Measurements from ENCODE around the gene RCOR2.

RCOR2 gene

GRCh38 chr11:63876616-63877015 lies 40.3 kb downstream of the RCOR2 start:
- no peak overlapping the region for H3K4me3 ChIP-seq (ENCODE audit: low read length in 2 of 2)
- no peaks in the 10 kb centered on the region for H3K9me3 ChIP-seq (ENCODE audit: control insufficient read depth in 2 of 2, low read length in 2 of 2)
- no peak overlapping the region for H3K27ac ChIP-seq (ENCODE audit: low read length)
- no peaks in the 10 kb centered on the region for H3K27me3 ChIP-seq (ENCODE audit: control insufficient read depth in 1 of 2, insufficient read depth in 2 of 2, low read length in 2 of 2)
- H3K36me3 ChIP-seq (ENCODE audit: control insufficient read depth in 2 of 2, insufficient read depth in 2 of 2, low read length in 2 of 2), result peaks cover 0 to 6% of the 10 kb centered on the region in 2 donors
- no peak overlapping the region for H3K9ac ChIP-seq (ENCODE audit: low read length in 2 of 2)
- H3K4me1 ChIP-seq (ENCODE audit: control insufficient read depth, insufficient read depth, low read length), result peaks cover 33% of the 10 kb centered on the region

- Histone ChIP-seq H3K9ac (ENCODE audit: low read length in 2 of 2) (no peak overlapping the region), H3K4me3 (ENCODE audit: low read length in 2 of 2) (no peak overlapping the region), H3K27ac (ENCODE audit: low read length) (no peak overlapping the region), H3K36me3 (ENCODE audit: control insufficient read depth in 2 of 2, insufficient read depth in 2 of 2, low read length in 2 of 2) (peaks cover 0 to 6% of the 10 kb centered on the region in 2 donors), H3K9me3 (ENCODE audit: control insufficient read depth in 2 of 2, low read length in 2 of 2) (no peaks in the 10 kb centered on the region), H3K4me1 (ENCODE audit: control insufficient read depth, insufficient read depth, low read length) (peaks cover 44% of the 10 kb centered on the region), H3K27me3 (ENCODE audit: control insufficient read depth in 1 of 2, insufficient read depth in 2 of 2, low read length in 2 of 2) (no peaks in the 10 kb centered on the region)
Measured at GRCh38 chr11:63875506-63876065, 41.4 kb downstream of the RCOR2 start.

- H3K36me3 ChIP-seq (ENCODE audit: control insufficient read depth in 2 of 2, insufficient read depth in 2 of 2, low read length in 2 of 2), result peaks cover 0 to 6% of the 10 kb centered on the region in 2 donors
- H3K4me3 ChIP-seq (ENCODE audit: low read length in 2 of 2), result no peak overlapping the region
- H3K27ac ChIP-seq (ENCODE audit: low read length), result peak overlapping the region; percentile 18
- H3K9me3 ChIP-seq (ENCODE audit: control insufficient read depth in 2 of 2, low read length in 2 of 2), result no peaks in the 10 kb centered on the region
- no peaks in the 10 kb centered on the region for H3K27me3 ChIP-seq (ENCODE audit: control insufficient read depth in 1 of 2, insufficient read depth in 2 of 2, low read length in 2 of 2)
- no peak overlapping the region for H3K9ac ChIP-seq (ENCODE audit: low read length in 2 of 2)
- H3K4me1 ChIP-seq (ENCODE audit: control insufficient read depth, insufficient read depth, low read length), result peaks cover 51% of the 10 kb centered on the region
Measured at GRCh38 chr11:63874511-63874910, 42.5 kb downstream of the RCOR2 start.

GRCh38 chr11:63873311-63873710 lies 43.7 kb downstream of the RCOR2 start:
- peak overlapping the region; percentile 1 for H3K27ac ChIP-seq (ENCODE audit: low read length)
- peaks cover 0 to 9% of the 10 kb centered on the region in 2 donors for H3K36me3 ChIP-seq (ENCODE audit: control insufficient read depth in 2 of 2, insufficient read depth in 2 of 2, low read length in 2 of 2)
- no peak overlapping the region for H3K4me3 ChIP-seq (ENCODE audit: low read length in 2 of 2)
- no peaks in the 10 kb centered on the region for H3K27me3 ChIP-seq (ENCODE audit: control insufficient read depth in 1 of 2, insufficient read depth in 2 of 2, low read length in 2 of 2)
- H3K9ac ChIP-seq (ENCODE audit: low read length in 2 of 2), result no peak overlapping the region
- H3K4me1 ChIP-seq (ENCODE audit: control insufficient read depth, insufficient read depth, low read length), result peaks cover 62% of the 10 kb centered on the region
- H3K9me3 ChIP-seq (ENCODE audit: control insufficient read depth in 2 of 2, low read length in 2 of 2), result no peaks in the 10 kb centered on the region

DNA sequence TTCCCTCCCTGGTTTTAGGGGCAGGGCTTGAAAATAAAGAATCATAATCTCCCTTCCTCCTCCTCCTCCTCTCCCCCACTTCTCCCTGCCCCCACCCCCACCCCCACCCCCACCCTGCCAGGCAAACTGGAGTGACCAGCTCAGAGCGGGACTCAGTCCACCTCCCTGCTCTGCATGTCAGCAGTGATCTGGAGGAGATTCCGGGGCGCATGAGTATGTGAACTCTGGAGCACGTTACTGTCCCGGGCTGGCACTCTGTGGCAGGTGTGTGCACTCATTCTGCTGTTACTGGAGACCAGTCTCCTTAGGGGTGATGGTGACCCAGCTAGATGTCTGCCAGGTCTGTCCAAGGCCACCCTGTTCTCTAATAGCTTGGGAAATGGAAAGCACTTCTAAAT lies 44.2 kb downstream of the RCOR2 start:
- Histone ChIP-seq H3K4me3 (ENCODE audit: low read length in 2 of 2) (no peak overlapping the region), H3K27ac (ENCODE audit: low read length) (peak overlapping the region; percentile 1), H3K4me1 (ENCODE audit: control insufficient read depth, insufficient read depth, low read length) (peaks cover 63% of the 10 kb centered on the region), H3K9me3 (ENCODE audit: control insufficient read depth in 2 of 2, low read length in 2 of 2) (no peaks in the 10 kb centered on the region), H3K9ac (ENCODE audit: low read length in 2 of 2) (no peak overlapping the region), H3K36me3 (ENCODE audit: control insufficient read depth in 2 of 2, insufficient read depth in 2 of 2, low read length in 2 of 2) (peaks cover 0 to 9% of the 10 kb centered on the region in 2 donors), H3K27me3 (ENCODE audit: control insufficient read depth in 1 of 2, insufficient read depth in 2 of 2, low read length in 2 of 2) (no peaks in the 10 kb centered on the region)

DNA sequence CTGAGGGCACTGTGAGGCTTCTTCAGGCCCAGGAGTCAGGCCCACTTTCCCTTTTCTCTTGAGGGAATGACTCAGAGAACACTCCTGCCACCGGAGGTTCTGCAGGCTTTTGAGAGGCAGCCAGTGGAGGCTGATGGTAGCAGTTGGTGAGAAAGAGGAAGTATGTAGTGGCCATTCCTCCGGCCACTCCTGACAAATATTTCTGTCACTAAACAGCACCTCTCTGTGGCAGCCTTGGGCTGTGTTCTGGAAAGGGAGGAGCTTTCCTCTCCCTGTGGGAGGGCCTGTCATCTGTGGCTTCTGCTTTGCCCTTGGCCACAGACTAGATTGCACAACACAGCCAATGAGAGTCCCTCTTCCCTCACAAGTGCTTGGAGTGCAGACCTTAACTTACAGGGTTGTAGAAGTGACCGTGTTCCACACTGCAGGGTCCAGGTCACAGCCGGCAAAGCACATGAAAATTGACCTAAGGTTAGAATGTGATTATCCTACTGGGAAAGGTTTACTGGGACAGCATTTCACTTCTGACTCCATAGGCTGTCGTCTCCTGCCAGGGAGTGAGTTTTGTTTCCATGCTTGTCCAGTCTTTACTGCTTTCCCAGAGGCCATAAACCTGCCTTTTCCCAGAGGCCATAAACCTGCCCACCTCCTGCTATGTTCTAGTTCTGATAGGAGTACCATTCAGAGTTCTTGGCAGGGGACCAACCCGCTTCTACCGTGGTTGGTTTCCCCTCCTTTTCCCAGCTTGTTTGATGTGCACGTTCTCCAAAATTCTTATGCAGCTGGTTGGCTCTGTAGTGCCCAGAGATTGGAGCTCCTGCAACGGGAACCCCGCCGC lies 44.8 kb downstream of the RCOR2 start:
- Histone ChIP-seq H3K27ac (ENCODE audit: low read length) (peak overlapping the region; percentile 60), H3K4me3 (ENCODE audit: low read length in 2 of 2) (peak overlapping the region in 1 of 2 donors; percentile 44), H3K36me3 (ENCODE audit: control insufficient read depth in 2 of 2, insufficient read depth in 2 of 2, low read length in 2 of 2) (peaks cover 0 to 9% of the 10 kb centered on the region in 2 donors), H3K27me3 (ENCODE audit: control insufficient read depth in 1 of 2, insufficient read depth in 2 of 2, low read length in 2 of 2) (no peaks in the 10 kb centered on the region), H3K9me3 (ENCODE audit: control insufficient read depth in 2 of 2, low read length in 2 of 2) (no peaks in the 10 kb centered on the region), H3K4me1 (ENCODE audit: control insufficient read depth, insufficient read depth, low read length) (peaks cover 63% of the 10 kb centered on the region), H3K9ac (ENCODE audit: low read length in 2 of 2) (no peak overlapping the region)

GRCh38 chr11:63870351-63871140 lies 46.4 kb downstream of the RCOR2 start:
- peak overlapping the region in 1 of 2 donors; percentile 36 for H3K9ac ChIP-seq (ENCODE audit: low read length in 2 of 2)
- H3K9me3 ChIP-seq (ENCODE audit: control insufficient read depth in 2 of 2, low read length in 2 of 2), result no peaks in the 10 kb centered on the region
- no peak overlapping the region for H3K4me3 ChIP-seq (ENCODE audit: low read length in 2 of 2)
- H3K4me1 ChIP-seq (ENCODE audit: control insufficient read depth, insufficient read depth, low read length), result peaks cover 63% of the 10 kb centered on the region
- H3K27ac ChIP-seq (ENCODE audit: low read length), result peak overlapping the region; percentile 53
- no peaks in the 10 kb centered on the region for H3K27me3 ChIP-seq (ENCODE audit: control insufficient read depth in 1 of 2, insufficient read depth in 2 of 2, low read length in 2 of 2)
- peaks cover 0 to 6% of the 10 kb centered on the region in 2 donors for H3K36me3 ChIP-seq (ENCODE audit: control insufficient read depth in 2 of 2, insufficient read depth in 2 of 2, low read length in 2 of 2)

DNA sequence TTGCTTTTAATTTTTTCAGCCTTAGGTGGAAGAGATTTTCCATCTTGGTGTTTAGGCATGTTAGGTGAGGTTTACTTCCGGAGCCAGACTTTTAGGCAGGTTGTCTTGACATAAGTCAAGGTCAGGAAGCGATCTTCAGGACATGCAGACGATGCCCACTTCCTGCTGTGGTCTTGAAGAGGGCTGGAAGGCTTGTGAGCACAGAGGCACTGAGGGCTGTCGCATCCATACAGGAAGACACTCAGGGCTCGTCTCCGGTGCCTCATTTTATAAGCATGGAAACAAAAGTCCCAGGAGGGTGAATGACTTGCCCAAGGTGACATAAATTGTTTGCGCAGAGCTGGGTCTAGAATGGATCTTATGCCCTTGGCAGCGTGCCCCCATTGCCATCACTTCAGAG lies 47.3 kb downstream of the RCOR2 start:
- no peak overlapping the region for H3K27ac ChIP-seq (ENCODE audit: low read length)
- H3K4me1 ChIP-seq (ENCODE audit: control insufficient read depth, insufficient read depth, low read length), result peaks cover 61% of the 10 kb centered on the region
- peaks cover 0 to 6% of the 10 kb centered on the region in 2 donors for H3K36me3 ChIP-seq (ENCODE audit: control insufficient read depth in 2 of 2, insufficient read depth in 2 of 2, low read length in 2 of 2)
- no peaks in the 10 kb centered on the region for H3K9me3 ChIP-seq (ENCODE audit: control insufficient read depth in 2 of 2, low read length in 2 of 2)
- H3K9ac ChIP-seq (ENCODE audit: low read length in 2 of 2), result no peak overlapping the region
- H3K27me3 ChIP-seq (ENCODE audit: control insufficient read depth in 1 of 2, insufficient read depth in 2 of 2, low read length in 2 of 2), result no peaks in the 10 kb centered on the region
- peak overlapping the region in 1 of 2 donors; percentile 29 for H3K4me3 ChIP-seq (ENCODE audit: low read length in 2 of 2)

DNA sequence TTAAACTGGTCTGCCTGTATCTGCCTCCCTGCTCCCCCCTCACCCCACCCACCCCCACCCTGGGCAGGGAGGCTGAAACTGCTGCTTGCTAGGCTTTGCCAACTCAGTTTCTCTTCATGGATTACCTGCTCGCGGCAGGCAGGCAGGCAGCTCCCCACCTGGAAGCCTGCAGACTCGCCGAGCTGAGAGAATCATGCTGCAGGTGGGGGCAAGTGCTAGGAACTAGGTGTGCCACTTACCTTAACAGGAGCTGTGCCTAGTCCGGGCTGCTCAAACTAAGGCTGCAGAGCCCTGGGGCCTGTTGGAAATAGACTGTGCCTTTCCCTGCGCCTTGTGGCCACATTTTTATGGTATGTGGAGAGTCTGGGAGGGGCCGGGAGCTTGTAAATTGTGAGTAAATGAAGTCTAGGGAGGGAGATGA lies 47.8 kb downstream of the RCOR2 start:
- Histone ChIP-seq H3K36me3 (ENCODE audit: control insufficient read depth in 2 of 2, insufficient read depth in 2 of 2, low read length in 2 of 2) (peaks cover 0 to 6% of the 10 kb centered on the region in 2 donors), H3K4me3 (ENCODE audit: low read length in 2 of 2) (no peak overlapping the region), H3K4me1 (ENCODE audit: control insufficient read depth, insufficient read depth, low read length) (peaks cover 56% of the 10 kb centered on the region), H3K27ac (ENCODE audit: low read length) (no peak overlapping the region), H3K9ac (ENCODE audit: low read length in 2 of 2) (no peak overlapping the region), H3K9me3 (ENCODE audit: control insufficient read depth in 2 of 2, low read length in 2 of 2) (no peaks in the 10 kb centered on the region), H3K27me3 (ENCODE audit: control insufficient read depth in 1 of 2, insufficient read depth in 2 of 2, low read length in 2 of 2) (no peaks in the 10 kb centered on the region)

DNA sequence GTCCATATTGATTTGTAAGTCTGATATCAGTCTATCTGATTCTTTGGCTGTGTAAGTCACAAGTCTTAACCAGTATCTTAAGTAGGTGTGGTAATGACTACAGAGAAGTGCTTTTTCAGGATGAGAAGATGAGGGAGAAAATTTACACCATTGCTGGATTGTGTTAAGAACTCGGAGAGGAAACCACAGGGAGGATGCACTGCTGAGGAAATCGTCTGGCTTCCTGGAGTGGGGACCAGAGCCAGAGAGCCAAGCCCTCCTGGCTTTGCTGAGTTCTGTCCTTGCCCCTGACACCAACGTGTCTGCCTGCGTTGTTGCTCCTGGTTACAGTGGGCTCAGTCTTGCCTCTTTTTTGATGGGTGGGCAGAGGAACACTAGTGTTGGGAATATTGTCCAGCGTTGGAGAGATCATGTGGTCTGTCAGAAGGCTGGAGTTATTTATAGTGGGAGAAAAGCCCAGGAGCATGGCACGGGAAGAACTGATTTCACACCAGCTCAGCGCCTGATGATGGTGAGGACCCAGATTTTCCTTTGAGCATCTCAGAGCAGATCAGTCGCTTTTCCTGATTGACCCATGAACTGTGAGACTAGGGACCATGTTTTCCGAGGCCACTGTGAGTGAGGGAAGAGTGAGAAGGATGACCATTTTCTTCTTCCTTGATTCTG lies 48.4 kb downstream of the RCOR2 start:
- Histone ChIP-seq H3K9ac (ENCODE audit: low read length in 2 of 2) (no peak overlapping the region), H3K4me3 (ENCODE audit: low read length in 2 of 2) (no peak overlapping the region), H3K9me3 (ENCODE audit: control insufficient read depth in 2 of 2, low read length in 2 of 2) (no peaks in the 10 kb centered on the region), H3K36me3 (ENCODE audit: control insufficient read depth in 2 of 2, insufficient read depth in 2 of 2, low read length in 2 of 2) (peaks cover 0 to 6% of the 10 kb centered on the region in 2 donors), H3K4me1 (ENCODE audit: control insufficient read depth, insufficient read depth, low read length) (peaks cover 52% of the 10 kb centered on the region), H3K27ac (ENCODE audit: low read length) (no peak overlapping the region), H3K27me3 (ENCODE audit: control insufficient read depth in 1 of 2, insufficient read depth in 2 of 2, low read length in 2 of 2) (no peaks in the 10 kb centered on the region)

Data from stomach smooth muscle (tissue), 2 donors.